Cardiac muscle cell (in vitro differentiated cells and primary cell): ENCODE measurements around the gene DSG2. TPM values are rescaled to one million over a fixed set of nuclear protein-coding genes. Genes with fewer than 3 reads are reported as not detected.

Experiments used
- DNase-seq, 2 donors: peaks; one replicate each; pipeline versions ENCODE4 v3.0.0 to v3.0.0-alpha.2; 2010 to 2017; ENCODE audit warnings: low read depth in 1 of 2, low spot score in 1 of 2
- H3K27ac ChIP-seq: fragments of 200-600 bp; sonication (generic); 2 replicates; pipeline ENCODE4 v1.5.1; 2016
- H3K27me3 ChIP-seq: fragments of 200-600 bp; sonication (generic); 2 replicates; pipeline ENCODE4 v1.6.0; 2016; ENCODE audit warnings: control low read depth
- H3K36me3 ChIP-seq: fragments of 200-600 bp; sonication (generic); 2 replicates; pipeline ENCODE4 v1.5.1; 2016; ENCODE audit warnings: control low read depth
- H3K4me1 ChIP-seq: fragments of 200-600 bp; sonication (generic); 2 replicates; pipeline ENCODE4 v1.8.1; 2017; ENCODE audit warnings: low read depth, mild to moderate bottlenecking, mixed run types
- H3K4me3 ChIP-seq: fragments of 200-600 bp; sonication (generic); 2 replicates; pipeline ENCODE4 v1.5.1; 2016; ENCODE audit warnings: mild to moderate bottlenecking
- H3K9me3 ChIP-seq: fragments of 200-600 bp; sonication (generic); 2 replicates; pipeline ENCODE4 v1.5.1; 2017; ENCODE audit warnings: low read depth, mild to moderate bottlenecking, control low read depth
- polyA plus RNA-seq: library from polyadenylated mRNA; unstranded; fragments of >200 nt; fragmentation: Nextera tagmentation; extraction: Ambion mirVana; gene quantifications from 2 replicates; pipeline ENCODE4 v1.2.1, GENCODE V29; 2016
- total RNA-seq: library from RNA; depleted of rRNA; stranded (reverse); fragments of >200 nt; gene quantifications from 2 replicates; pipeline ENCODE4 v1.2.3, GENCODE V29; 2016
- TF ChIP-seq, protein P1 (sequence below): IDR thresholded peaks from 2 replicates; pipeline ENCODE4 v1.5.1; 2012; ENCODE audit warnings: low read depth, mild to moderate bottlenecking, low read length

DSG2 gene
- total and polyA plus RNA-seq, 2 experiments from 2014 or later, result 34.1 to 45.3 TPM

DNA sequence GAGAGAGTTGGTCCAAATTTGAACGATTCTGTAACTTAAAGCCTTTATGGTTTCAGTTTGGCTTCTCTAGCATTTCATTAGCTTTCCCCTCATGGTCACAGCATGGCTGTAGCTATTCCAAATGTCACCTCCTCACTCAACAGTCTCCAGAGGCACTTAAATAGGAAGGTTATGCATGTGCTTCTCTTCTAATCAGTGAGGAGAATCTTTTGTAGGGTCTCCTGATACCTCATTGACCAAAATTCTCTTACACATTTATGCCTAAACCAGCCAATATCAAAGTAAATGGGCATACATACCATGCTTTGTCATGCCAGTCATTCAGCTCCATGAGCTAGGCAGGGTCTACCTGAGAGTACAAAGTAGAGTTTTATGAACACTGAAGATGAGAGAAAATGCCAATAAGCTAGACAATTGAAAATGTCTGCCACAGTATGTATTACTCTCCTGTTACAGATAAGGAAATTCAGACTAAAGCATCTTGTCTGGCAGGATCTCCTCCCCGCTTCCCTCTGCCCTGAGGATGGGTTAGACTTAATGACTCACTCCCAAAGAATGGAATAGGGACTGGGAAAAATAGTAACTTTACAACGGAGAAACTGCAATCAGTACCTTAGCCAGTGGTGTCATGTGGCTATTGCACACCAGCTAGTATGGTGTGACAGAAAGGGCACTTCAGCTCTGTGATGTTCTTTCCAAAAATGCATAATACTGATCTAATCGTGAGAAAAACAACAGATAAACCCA, 15.4 kb downstream of the DSG2 start:
- DNase-seq, result peak in 1 of 2 donors; percentile 72
- no peak overlapping the region for H3K4me3 ChIP-seq
- TF ChIP-seq, protein P1, sequence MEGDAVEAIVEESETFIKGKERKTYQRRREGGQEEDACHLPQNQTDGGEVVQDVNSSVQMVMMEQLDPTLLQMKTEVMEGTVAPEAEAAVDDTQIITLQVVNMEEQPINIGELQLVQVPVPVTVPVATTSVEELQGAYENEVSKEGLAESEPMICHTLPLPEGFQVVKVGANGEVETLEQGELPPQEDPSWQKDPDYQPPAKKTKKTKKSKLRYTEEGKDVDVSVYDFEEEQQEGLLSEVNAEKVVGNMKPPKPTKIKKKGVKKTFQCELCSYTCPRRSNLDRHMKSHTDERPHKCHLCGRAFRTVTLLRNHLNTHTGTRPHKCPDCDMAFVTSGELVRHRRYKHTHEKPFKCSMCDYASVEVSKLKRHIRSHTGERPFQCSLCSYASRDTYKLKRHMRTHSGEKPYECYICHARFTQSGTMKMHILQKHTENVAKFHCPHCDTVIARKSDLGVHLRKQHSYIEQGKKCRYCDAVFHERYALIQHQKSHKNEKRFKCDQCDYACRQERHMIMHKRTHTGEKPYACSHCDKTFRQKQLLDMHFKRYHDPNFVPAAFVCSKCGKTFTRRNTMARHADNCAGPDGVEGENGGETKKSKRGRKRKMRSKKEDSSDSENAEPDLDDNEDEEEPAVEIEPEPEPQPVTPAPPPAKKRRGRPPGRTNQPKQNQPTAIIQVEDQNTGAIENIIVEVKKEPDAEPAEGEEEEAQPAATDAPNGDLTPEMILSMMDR, result no peak
- no peaks in the 10 kb centered on the region for H3K27me3 ChIP-seq
- H3K36me3 ChIP-seq, result no peaks in the 10 kb centered on the region
- no peak overlapping the region for H3K27ac ChIP-seq
- peaks cover 10% of the 10 kb centered on the region for H3K4me1 ChIP-seq
- no peaks in the 10 kb centered on the region for H3K9me3 ChIP-seq

DNA sequence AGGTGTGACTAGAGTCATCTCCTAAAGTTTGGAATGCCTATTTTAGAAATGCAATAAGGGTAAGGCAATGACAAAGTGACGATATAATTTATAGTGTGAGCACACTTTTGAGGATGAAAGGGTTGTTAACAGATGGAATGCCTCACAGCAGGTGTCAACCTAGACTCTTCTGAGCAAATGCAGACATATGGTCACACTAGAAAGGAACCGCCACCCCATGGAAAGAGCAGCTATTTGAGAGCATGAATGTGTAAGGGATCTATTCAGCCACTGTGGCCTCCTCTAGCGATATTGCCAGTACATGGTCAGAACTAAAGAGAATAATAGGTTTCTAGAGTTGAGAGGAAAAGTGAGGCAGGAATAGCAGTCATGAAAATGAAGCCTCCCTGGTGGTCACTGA, 18.5 kb downstream of the DSG2 start:
- no peak for DNase-seq
- peaks cover 15% of the 10 kb centered on the region for H3K36me3 ChIP-seq
- TF ChIP-seq, protein P1, result no peak
- H3K4me3 ChIP-seq, result no peak overlapping the region
- H3K9me3 ChIP-seq, result no peaks in the 10 kb centered on the region
- H3K27me3 ChIP-seq, result no peaks in the 10 kb centered on the region
- H3K4me1 ChIP-seq, result peaks cover 3% of the 10 kb centered on the region
- H3K27ac ChIP-seq, result no peak overlapping the region

DNA sequence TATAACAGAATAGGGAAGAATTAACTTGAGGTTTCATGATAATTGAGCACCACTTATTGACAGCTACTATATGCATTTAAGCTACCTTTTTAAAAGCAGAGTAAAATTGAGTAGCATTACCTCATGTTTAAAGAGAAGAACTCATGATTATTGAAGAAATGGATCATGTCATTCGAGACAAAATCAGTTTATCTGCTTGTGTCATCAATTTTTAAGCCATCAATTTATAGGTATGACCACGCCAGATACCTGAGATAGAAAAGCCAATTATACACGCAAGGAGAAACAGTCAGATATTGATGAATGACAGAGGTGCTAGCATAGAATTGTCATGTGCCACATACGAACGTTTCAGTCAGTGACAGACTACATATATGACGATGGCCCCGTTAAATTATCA, 28.4 kb downstream of the DSG2 start:
- Histone ChIP-seq H3K27me3 (no peaks in the 10 kb centered on the region), H3K4me3 (no peak overlapping the region), H3K27ac (no peak overlapping the region), H3K36me3 (peaks cover 43% of the 10 kb centered on the region), H3K4me1 (no peaks in the 10 kb centered on the region), H3K9me3 (no peaks in the 10 kb centered on the region)
- TF ChIP-seq, protein P1, result no peak
- no peak for DNase-seq

DNA sequence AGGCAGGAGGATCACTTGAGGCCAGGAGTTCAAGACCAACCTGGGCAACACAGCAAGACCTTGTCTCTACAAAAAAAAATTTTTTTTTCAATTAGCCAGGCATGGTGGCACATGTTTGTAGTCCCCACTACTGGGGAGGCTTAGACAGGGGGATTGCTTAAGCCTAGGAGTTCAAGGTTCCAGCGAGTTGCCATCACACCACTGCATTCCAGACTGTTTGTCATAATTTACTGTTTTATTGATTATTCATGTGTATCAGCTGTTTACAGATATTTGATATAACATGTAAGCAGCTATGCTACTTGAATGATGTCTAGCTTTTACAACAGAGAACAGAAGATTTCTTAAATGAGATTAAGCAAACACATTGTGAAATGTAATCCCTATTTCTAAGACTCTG, 35.3 kb downstream of the DSG2 start:
- DNase-seq, result no peak
- no peaks in the 10 kb centered on the region for H3K4me1 ChIP-seq
- no peak overlapping the region for H3K27ac ChIP-seq
- TF ChIP-seq, protein P1, result no peak
- H3K9me3 ChIP-seq, result no peaks in the 10 kb centered on the region
- H3K36me3 ChIP-seq, result peaks cover 38% of the 10 kb centered on the region
- H3K4me3 ChIP-seq, result no peak overlapping the region
- H3K27me3 ChIP-seq, result no peaks in the 10 kb centered on the region

DNA sequence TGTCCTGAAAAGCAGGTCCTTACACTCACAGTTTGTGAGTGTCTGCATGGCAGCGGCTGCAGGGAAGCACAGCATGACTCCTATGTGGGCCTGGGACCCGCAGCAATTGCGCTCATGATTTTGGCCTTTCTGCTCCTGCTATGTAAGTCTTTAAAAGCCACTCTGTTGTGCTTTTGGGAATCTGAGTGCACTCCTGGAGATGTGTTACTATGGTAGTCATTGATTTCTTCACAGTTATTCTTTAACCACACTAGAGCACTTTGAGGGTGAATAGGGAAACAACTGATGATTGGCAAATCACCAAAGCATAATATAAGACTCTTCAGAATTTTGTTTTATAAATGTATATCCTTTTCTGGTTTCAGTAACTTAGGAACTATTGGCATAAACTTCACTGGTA, 40.9 kb downstream of the DSG2 start:
- Histone ChIP-seq H3K4me3 (no peak overlapping the region), H3K36me3 (peaks cover 55% of the 10 kb centered on the region), H3K4me1 (no peaks in the 10 kb centered on the region), H3K27me3 (no peaks in the 10 kb centered on the region), H3K27ac (no peak overlapping the region), H3K9me3 (no peaks in the 10 kb centered on the region)
- no peak for DNase-seq
- TF ChIP-seq, protein P1, result no peak
